Measurements from ENCODE around the gene ADCK2. TPM values are rescaled to one million over a fixed set of nuclear protein-coding genes. Genes with fewer than 3 reads are reported as not detected.
A peak's percentile ranks its signal among the peaks of the same experiment; 100 is the strongest.
"Not testable (repeated sequence)": the region's sequence is repeated elsewhere in the genome, so short reads cannot be mapped to it uniquely, and the experiment has no call there.

The ADCK2 gene
- total RNA-seq, 1 donor from 2014 or later: 48.9 TPM

DNA sequence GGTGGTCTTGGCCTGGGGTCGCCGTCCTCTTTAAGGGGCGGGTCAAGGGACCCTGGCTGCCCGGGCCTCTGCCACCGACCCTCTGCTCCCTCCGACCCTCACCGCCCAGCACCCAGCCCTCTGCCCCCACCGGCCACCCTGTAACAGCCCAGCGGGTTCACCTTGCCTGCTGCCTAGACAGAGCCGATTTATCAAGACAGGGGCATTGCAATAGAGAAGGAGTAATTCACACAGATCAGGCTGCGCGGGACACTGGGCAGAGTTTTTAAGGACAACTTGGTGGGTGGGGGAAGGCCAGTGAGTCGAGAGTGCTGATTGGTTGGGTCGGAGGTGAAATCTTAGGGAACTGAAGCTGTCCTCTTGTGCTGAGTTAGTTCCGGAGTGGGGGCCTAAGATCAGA lies 779 bp upstream of the ADCK2 start:
- no peak for DNase-seq (ENCODE audit: low spot score in 2 of 2)
- no peak for FAIRE-seq

DNA sequence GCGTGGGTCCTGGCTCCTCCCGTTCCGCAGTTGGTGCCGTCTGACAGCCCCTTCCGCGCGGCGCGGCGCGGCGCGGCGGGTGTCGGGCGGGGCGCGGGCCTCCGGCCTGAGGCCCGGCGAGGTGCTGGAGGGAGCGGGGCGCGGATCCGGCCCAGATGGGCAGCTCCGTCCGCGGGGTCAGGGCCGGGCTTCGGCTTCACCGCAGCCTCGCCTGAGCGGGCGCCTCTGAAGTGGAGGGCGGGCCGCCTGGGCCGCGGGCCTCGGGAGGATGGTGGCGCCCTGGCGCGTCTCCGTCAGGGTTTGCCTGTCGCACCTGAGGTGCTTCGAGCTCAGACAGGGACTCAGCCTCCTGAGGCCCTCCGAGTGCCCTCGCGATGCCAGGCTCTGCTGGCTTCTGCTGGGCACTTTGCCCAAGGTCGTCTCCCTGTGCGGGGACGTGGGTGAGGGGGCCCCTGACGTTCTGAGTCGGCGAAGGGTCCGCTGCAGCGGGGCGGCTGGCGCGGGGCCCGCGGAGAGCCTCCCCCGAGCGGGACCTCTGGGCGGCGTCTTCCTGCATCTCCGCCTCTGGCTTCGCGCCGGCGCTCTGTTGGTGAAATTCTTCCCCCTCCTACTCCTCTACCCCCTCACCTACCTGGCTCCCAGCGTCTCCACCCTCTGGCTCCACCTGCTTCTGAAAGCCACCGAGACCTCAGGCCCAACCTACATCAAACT lies 473 bp downstream of the ADCK2 start:
- FAIRE-seq (no peak), DNase-seq (ENCODE audit: low spot score in 2 of 2) (peak; percentile 48 to 72)

DNA sequence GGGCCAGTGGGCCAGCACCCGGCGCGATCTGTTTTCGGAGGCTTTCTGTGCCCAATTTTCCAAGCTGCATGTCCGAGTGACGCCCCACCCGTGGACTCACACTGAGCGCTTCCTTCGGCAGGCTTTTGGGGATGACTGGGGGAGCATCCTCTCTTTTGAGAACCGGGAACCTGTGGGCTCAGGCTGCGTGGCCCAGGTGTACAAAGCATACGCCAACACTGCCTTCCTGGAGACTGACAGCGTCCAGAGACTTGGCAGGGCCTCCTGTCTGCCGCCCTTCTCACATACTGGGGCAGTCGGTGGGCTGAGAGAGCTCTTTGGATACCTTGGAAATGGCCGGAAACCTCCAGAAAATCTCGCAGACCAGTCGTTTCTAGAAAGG lies 1.0 kb downstream of the ADCK2 start:
- FAIRE-seq (no peak), DNase-seq (ENCODE audit: low spot score in 2 of 2) (no peak)

DNA sequence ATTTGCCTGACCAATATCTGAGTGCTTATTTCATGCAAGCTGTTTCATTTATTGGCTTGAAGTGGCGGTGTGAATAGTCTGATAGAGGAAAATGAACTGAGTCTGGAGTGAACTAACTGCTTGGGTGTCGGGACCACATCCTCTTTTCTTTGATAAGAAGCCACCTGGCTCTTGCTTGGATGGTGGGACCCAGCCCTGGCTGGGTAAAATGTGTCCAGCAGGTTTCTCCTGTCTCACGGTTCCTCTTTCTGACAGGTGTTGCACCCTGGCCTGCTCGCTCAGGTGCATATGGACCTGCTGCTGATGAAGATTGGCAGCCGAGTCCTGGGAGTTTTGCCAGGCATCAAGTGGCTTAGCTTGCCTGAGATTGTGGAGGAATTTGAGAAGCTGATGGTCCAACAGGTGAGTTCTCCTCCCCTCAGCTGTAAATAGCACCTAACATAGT lies 1.6 kb downstream of the ADCK2 start:
- DNase-seq (ENCODE audit: low spot score in 2 of 2) (no peak), FAIRE-seq (no peak)

DNA sequence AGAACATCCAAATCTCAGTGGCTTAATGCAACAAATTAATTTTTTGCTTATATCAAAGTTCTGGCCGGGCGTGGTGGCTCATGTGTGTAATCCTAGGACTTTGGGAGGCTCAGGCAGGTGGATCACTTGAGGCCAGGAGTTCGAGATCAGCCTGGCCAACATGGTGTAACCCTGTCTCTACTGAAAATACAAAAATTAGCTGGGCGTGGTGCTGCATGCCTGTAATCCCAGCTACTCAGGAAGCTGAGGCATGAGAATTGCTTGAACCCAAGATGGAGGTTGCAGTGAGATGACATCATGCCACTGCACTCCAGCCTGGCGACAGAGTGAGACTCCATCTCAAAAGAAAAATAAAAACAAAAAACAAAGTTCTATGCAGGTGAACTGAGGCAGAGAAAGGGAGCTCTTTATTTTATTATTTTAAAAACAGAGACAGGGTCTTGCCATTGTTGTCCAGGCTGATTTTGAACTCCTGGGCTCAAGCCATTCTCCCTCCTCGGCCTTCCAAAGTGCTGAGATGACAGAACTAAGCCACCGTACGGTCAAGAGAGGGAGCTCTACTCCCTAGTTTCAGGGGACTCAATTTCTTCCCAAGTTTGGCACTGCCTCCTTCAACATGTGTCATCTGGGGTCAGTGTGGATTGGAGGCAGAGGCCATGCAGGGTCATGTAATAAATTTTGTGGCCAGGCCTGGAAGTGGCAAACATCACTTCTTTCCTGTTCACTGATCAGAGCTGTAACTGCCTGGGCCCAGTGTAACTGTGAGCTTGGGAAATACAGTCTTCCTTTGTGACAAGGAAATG lies 2.4 kb downstream of the ADCK2 start:
- DNase-seq (ENCODE audit: low spot score in 2 of 2) (peak; percentile 57 to 76), FAIRE-seq (no peak)

DNA sequence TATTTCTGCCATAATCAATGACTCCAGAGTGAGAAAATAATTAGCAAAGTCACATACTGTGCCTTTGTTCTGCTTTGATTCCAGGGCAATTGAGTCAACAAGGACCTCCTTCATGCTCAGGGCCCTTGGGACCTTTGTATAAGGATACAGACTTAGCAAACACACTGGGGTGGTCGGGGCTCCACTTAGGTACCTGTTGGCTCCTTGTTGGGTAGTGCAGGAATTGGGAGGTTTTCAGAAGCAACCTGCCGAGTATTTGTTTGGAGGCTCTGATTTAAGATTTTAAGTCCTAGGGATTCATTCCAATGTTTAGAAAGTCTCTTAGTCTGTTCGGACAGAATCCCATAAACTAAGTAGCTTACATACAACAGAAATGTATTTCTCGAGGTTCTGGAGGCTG lies 3.0 kb downstream of the ADCK2 start:
- FAIRE-seq (no peak), DNase-seq (ENCODE audit: low spot score in 2 of 2) (no peak)

DNA sequence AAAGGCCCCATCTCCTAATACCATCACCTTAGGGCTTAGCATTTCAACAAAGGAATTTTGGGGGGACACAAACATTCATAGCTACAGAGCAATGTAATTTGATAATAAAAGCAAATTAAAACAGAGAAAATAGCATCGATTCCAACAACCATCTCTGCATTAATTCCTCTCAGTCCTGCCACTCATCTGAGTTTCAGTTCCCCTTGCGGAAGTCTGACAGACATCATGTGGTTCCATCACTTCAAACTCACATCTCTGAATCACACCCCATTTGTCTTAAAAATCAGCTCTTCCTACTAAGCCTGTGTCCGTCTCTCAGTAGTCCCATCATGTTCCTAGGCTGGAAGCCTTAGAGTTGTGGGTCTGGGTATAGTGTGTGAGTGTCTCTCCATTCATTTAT lies 3.6 kb downstream of the ADCK2 start:
- DNase-seq (ENCODE audit: low spot score in 2 of 2) (no peak), FAIRE-seq (no peak)

DNA sequence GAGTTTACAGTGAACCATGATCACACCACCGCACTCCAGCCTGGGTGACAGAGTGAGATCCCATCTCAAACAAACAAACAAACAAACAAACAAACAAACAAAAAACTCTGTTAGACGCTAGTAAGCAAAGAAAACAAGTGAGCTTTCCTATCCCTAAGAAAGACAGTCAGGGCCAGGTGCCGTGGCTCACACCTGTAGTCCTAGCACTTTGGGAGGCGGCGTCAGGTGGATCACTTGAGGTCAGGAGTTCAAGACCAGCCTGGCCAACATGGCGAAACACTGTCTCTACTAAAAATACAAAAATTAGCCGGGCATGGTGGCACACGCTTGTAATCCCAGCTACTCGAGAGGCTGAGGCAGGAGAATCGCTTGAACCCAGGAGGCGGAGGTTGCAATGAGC lies 4.2 kb downstream of the ADCK2 start:
- not testable (repeated sequence) for FAIRE-seq; DNase-seq (ENCODE audit: low spot score in 2 of 2)

DNA sequence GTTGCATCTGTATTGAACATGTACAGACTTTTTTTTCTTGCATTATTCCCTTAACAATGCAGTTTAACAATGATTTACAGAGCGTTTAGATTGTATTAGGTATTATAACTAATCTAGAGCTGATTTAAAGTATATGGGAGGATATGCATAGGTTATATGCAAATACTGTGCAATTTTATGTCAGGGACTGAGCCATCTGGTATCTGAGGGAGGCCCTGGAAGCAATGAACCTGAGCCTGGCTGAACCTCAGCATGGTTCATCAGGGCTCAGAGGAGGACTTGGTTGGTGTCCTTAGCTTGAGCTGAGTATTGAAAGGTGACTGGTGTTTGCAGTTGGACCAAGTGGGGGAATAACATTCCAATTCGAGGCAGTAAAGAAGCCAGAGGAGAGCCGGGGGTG lies 4.8 kb downstream of the ADCK2 start:
- no peak for FAIRE-seq
- no peak for DNase-seq (ENCODE audit: low spot score in 2 of 2)

DNA sequence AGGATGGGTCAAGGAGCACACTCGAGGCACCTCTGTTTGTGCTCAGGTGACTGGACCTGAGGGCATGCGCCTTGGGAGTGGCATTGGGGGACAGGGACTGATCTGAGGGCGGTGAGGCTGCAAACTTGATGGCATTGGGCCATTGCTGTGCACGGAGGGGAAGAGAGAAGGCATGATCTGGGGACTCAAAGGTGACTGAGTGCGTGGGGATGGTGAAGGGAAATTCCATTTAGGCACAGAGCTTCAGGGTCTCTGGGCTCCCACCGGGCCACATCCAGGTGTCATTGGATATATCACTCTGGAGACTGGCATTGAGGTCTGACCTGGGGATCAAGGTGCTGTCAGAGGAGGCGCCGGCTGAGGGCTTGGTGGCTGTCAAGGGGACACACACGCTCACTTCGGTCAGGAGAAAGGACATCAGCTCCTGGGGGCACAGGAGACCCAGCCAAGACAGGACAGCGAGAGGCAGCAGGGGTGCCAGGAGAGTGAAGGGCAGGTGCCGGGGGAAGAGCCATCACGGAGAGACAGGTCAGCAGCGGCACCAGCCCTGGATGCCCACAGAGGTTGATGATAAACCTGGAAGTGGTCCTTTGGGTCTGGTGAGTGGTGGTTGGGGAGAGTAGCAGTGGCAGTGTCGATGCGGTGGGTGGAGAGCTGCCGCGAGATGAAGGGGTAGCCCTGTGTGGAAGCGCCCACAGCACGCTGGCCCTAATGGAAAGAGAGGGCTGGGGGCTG lies 5.5 kb downstream of the ADCK2 start:
- no peak for FAIRE-seq
- DNase-seq (ENCODE audit: low spot score in 2 of 2): no peak

DNA sequence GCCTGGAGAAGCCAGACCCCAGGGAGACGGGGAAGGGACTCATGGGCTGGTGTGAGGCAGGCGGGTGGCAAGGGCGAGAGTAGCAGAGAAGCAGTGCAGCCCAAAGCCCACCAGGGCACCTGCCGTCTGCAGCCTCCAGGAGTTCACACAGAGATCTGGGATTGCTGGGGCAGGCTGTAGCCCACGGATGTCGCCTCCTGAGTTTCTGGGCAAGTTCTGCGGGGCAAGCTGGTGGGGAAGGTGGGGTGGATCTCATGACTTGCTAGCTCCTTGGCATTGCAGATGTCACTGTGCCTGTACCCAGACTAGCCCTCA lies 6.0 kb downstream of the ADCK2 start:
- DNase-seq (ENCODE audit: low spot score in 2 of 2) (no peak), FAIRE-seq (no peak)

DNA sequence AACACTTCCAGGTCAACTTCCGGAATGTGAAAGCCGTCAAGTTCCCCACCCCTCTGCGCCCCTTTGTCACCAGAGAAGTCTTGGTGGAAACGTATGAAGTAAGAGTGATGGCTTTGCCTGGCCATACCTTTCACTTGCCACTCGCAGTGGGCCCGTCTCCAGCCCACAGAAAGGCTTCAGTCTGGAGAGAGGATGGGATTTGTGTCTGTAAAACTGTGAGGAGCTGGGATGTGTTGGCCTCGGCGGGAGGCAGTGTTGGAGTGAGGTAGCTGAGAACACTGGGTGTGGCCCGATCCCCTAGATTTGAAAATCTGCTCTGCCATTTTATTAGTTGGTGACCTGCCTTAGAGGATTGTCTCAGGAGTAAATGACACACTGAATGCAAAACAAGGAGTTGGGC lies 6.4 kb downstream of the ADCK2 start:
- no peak for FAIRE-seq
- no peak for DNase-seq (ENCODE audit: low spot score in 2 of 2)

DNA sequence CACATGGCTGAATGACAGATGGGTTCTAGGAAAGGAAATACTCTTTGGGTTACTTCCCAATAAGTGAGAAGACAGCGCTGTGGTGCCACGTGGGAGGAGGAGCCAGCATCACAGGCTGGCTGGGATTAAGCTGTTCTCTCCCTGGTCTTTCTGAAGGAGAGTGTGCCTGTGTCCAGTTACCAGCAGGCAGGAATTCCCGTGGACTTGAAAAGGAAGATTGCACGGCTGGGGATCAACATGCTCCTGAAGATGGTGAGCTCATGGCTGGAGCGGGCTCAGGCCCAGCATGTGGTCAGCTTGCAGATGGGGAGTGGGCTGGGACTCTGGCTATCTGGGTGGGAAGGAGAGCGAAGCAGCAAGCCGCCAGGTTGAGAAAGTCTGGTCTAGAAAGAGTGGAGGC lies 8.1 kb downstream of the ADCK2 start:
- no peak for FAIRE-seq
- no peak for DNase-seq (ENCODE audit: low spot score in 2 of 2)

DNA sequence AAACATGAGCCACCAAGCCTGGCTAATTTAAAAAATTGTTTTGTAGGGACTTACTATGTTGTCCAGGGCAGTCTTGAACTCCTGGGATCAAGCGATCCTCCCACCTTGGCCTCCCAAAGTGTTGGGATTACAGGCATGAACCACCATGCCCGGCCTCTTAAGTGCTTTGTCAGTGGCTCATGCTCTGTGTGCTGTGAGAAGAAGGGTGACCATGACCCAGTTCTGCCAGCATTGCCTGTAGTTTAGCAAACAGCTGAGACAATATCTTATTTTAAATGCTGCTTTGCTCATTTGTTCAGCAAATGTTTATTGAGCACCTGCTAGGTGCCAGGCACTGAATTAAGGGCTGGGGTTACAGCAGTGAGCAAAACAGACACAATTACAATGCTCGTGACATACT lies 9.0 kb downstream of the ADCK2 start:
- DNase-seq (ENCODE audit: low spot score in 2 of 2) (no peak), FAIRE-seq (no peak)

DNA sequence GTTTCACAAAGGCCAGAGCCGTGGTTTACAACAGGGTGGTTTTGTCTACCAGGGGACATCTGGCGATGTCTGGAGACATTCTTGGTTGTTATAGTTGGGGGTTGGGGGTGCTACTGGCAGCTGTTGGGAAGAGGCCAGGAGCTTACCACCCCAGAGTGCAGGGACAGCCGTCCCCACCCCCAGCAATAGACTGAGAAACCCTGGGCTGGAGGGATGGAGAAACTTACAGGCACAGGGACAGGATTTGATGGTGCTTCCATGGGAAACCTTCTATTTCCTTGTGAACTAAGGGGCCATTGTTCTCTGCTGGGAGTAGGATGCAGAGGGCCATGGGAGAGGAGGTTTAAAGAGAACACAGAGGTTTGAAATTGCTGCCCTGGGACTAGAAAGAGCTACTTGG lies 10.9 kb downstream of the ADCK2 start:
- DNase-seq (ENCODE audit: low spot score in 2 of 2) (no peak), FAIRE-seq (no peak)

DNA sequence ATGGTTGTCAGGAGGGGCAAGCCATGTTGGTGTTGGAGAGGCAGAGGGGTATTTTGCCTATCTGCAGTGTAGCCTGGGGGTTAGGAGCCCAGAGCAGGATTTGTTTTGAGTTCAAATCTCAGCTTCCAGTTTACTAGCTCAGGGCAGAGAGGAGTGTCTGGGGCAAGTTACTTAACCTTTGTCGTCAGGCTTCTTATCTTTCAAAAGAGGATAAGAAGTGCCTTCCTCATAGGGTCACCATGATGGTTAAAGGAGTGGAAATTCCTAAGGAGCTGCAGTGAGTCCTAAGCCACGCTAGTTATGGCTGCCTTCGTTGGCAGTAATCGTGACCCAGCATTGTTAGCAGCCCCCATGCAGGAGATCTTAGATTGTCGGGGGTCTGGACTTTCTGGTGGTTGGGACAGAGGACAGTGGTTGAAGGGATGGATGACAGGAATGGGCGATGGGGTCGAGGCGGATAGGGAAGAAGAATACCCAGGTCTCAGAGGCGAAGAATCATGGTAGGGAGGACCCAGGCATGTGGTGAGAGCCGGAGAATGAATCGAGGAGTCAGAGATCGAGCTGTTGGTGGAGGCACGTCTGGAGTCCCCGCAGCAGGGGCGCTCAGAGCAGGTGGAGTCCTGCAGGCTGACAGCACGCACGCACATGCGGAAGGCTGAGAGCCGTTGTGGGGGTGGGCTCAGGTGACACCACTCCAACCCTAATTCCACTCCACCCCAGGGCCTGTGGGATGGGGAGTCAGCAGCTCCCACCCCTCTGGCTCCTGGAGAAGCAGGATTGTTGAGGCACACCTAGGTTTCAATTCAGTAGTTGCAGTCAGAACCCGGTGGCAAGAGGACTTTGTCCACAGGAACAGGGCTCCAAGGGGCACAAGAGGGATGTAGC lies 11.6 kb downstream of the ADCK2 start:
- FAIRE-seq: no peak
- no peak for DNase-seq (ENCODE audit: low spot score in 2 of 2)

DNA sequence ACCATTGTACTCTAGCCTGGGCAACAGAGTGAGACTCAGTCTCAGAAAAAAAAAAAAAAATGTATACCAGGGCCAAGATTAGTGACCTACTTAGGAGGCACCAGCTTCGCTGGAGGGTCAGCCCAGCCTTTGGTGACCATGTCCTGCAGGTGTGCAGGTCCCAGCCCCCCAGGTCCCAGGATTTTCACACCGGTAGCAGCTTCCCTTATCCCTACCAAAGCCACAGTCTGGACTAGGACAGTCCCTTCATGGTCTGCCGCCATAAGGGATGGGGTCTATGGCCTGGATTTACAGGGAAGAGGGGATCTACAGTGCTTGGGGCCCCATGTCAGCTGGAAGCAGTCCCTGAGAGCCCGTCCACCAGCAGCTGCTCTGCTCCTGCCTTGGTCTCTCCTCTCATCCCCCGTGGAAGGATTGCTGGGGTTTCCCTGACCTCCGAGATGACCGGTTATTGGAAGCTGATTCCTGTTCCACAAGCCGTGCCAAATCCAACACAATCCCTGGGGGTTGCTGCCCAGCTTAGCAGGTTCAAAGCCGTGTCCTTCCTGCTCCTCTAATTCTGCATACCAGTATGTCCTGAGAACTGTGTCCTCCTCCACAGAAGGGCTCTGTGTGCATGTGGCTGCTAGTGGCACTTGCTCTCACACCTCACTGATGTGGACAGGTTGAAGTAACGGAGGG lies 12.8 kb downstream of the ADCK2 start:
- FAIRE-seq: no peak
- no peak for DNase-seq (ENCODE audit: low spot score in 2 of 2)

DNA sequence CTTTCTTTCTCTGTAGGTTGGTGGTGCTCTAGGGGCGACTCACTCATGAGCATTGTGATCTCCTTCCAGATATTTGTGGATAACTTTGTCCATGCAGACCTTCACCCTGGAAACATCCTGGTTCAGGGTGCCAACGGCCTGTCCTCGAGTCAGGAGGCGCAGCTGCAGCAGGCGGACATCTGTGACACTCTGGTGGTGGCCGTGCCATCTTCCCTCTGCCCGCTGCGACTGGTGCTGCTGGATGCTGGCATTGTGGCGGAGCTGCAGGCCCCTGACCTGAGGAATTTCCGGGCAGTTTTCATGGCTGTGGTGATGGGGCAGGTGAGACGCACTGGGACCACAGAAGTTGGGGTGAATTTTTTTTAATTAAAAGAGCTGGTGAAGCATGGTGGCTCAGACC lies 14.2 kb downstream of the ADCK2 start:
- DNase-seq (ENCODE audit: low spot score in 2 of 2) (no peak), FAIRE-seq (no peak)

DNA sequence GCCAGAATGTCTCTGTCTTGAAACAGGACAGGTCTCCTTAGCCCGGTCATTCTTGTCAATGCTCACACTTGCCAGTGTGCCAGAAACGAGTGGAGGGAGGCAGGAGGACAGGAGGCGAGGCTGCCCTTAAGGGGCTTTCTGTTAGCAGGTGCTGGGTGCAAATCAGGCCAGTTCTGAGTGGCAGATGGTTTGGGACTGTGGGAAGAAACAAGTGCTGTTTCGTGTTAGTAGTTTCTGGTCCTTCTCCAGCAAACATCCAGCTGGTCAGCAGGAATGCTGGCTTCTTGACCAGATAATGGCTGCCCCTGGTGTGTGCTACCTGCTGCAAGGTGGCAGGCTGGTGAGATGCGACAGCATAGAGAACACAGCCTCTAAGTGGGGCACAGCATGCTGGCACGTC lies 15.6 kb downstream of the ADCK2 start:
- FAIRE-seq: no peak
- DNase-seq (ENCODE audit: low spot score in 2 of 2): no peak
